G401 (cell line): ENCODE data around the gene TIMP1. TPM values are rescaled to one million over a fixed set of nuclear protein-coding genes. Genes with fewer than 3 reads are reported as not detected.
"Not testable (repeated sequence)": the region's sequence is repeated elsewhere in the genome, so short reads cannot be mapped to it uniquely, and the experiment has no call there.

Source experiments
- DNase-seq: peaks from one replicate; pipeline ENCODE4 v3.0.0-alpha.2; 2015; ENCODE audit warnings: low spot score
- in situ Hi-C: cut with HindIII; loops from 2 replicates; pipeline ENCODE4 v1.10.0; 2016; ENCODE audit warnings: low sequenced_read_pairs, mixed read lengths
- total RNA-seq: library from RNA; depleted of rRNA; stranded (reverse); fragments of >200 nt; shearing (Covaris generic); gene quantifications from 2 replicates; pipeline ENCODE4 v1.2.3, GENCODE V29; 2014

TIMP1 gene
- total RNA-seq, 1 experiment from 2014 or later = 43.0 TPM

GRCh38 chrX:47595716-47596251 lies 13.5 kb downstream of the TIMP1 start:
- in situ Hi-C loops = no loop called here
- DNase-seq = no peak

GRCh38 chrX:47596256-47596655 lies 14.0 kb downstream of the TIMP1 start:
- in situ Hi-C loops = no loop called here
- DNase-seq = no peak

- in situ Hi-C loops = no loop called here
- no peak for DNase-seq
Measured at GRCh38 chrX:47597222-47597621, 15.0 kb downstream of the TIMP1 start.

GRCh38 chrX:47603125-47603524 lies 20.9 kb downstream of the TIMP1 start:
- DNase-seq, in situ Hi-C loops: not testable (repeated sequence)

GRCh38 chrX:47605024-47605423 lies 22.8 kb downstream of the TIMP1 start:
- in situ Hi-C loops = no loop called here

GRCh38 chrX:47607091-47607490 lies 24.9 kb downstream of the TIMP1 start:
- DNase-seq = no peak
- in situ Hi-C loops = no loop called here

More at GRCh38 chrX:47605024-47605423, 22.8 kb downstream of the TIMP1 start:
- no peak for DNase-seq

- DNase-seq = no peak
- in situ Hi-C loops = no loop called here
Measured at GRCh38 chrX:47608130-47608810, 26.0 kb downstream of the TIMP1 start.

- in situ Hi-C loops = no loop called here
- DNase-seq = no peak
Measured at GRCh38 chrX:47610511-47610910, 28.3 kb downstream of the TIMP1 start.

- no peak for DNase-seq
- in situ Hi-C loops = no loop called here
Measured at GRCh38 chrX:47611489-47611888, 29.3 kb downstream of the TIMP1 start.

- in situ Hi-C loops = no loop called here
Measured at GRCh38 chrX:47611926-47612325, 29.7 kb downstream of the TIMP1 start.

GRCh38 chrX:47612418-47612817 lies 30.2 kb downstream of the TIMP1 start:
- DNase-seq = no peak
- in situ Hi-C loops = no loop called here

More at GRCh38 chrX:47611926-47612325, 29.7 kb downstream of the TIMP1 start:
- DNase-seq = peak; percentile 78

GRCh38 chrX:47613082-47613481 lies 30.8 kb downstream of the TIMP1 start:
- in situ Hi-C loops = no loop called here

GRCh38 chrX:47614618-47615017 lies 32.4 kb downstream of the TIMP1 start:
- DNase-seq = no peak
- in situ Hi-C loops = no loop called here

More at GRCh38 chrX:47613082-47613481, 30.8 kb downstream of the TIMP1 start:
- DNase-seq = peak; percentile 75

- in situ Hi-C loops = no loop called here
- no peak for DNase-seq
Measured at GRCh38 chrX:47618923-47619485, 36.8 kb downstream of the TIMP1 start.

- in situ Hi-C loops = no loop called here
- DNase-seq = peak; percentile 84
Measured at GRCh38 chrX:47619486-47620302, 37.5 kb downstream of the TIMP1 start, which contains the start of gene SYN1. SYN1 (minus strand) TSS chrX:47619857; CDS start chrX:47619728, 129 bp downstream.

- DNase-seq = no peak
- in situ Hi-C loops = no loop called here
Measured at GRCh38 chrX:47620303-47620685, 38.1 kb downstream of the TIMP1 start.

GRCh38 chrX:47621851-47622250 lies 39.6 kb downstream of the TIMP1 start:
- in situ Hi-C loops = no loop called here
- DNase-seq = no peak

- DNase-seq = peak; percentile 92
- in situ Hi-C loops = no loop called here
Measured at GRCh38 chrX:47623540-47624027, 41.3 kb downstream of the TIMP1 start.

- in situ Hi-C loops = no loop called here
- DNase-seq = no peak
Measured at GRCh38 chrX:47625365-47625764, 43.1 kb downstream of the TIMP1 start.

GRCh38 chrX:47628982-47629381 lies 46.7 kb downstream of the TIMP1 start:
- no peak for DNase-seq
- in situ Hi-C loops = no loop called here
